ENCODE data around the gene HNRNPU.
A peak's percentile ranks its signal among the peaks of the same experiment; 100 is the strongest.

The HNRNPU gene

GRCh38 chr1:244862699-244863490, 1.4 kb downstream of the HNRNPU start:
- DNase-seq (ENCODE audit: low spot score): peak; percentile 97

GRCh38 chr1:244862354-244862698, 2.0 kb downstream of the HNRNPU start:
- peak; percentile 19 for DNase-seq (ENCODE audit: low spot score)

GRCh38 chr1:244861683-244862082, 2.7 kb downstream of the HNRNPU start:
- no peak for DNase-seq (ENCODE audit: low spot score)

- DNase-seq (ENCODE audit: low spot score): no peak
These were observed 3.3 kb downstream of the HNRNPU start for GRCh38 chr1:244860914-244861610.

GRCh38 chr1:244860078-244860477, 4.3 kb downstream of the HNRNPU start:
- no peak for DNase-seq (ENCODE audit: low spot score)

- no peak for DNase-seq (ENCODE audit: low spot score)
These were observed 6.0 kb downstream of the HNRNPU start for GRCh38 chr1:244858357-244858756.

- no peak for DNase-seq (ENCODE audit: low spot score)
These were observed 6.6 kb downstream of the HNRNPU start for GRCh38 chr1:244857761-244858160.

- no peak for DNase-seq (ENCODE audit: low spot score)
These were observed 9.3 kb downstream of the HNRNPU start for GRCh38 chr1:244854865-244855578.

- no peak for DNase-seq (ENCODE audit: low spot score)
These were observed 10.2 kb downstream of the HNRNPU start for GRCh38 chr1:244854166-244854565.

- no peak for DNase-seq (ENCODE audit: low spot score)
These were observed 11.6 kb downstream of the HNRNPU start for GRCh38 chr1:244852694-244853093.

GRCh38 chr1:244851546-244852231, 12.7 kb downstream of the HNRNPU start:
- DNase-seq (ENCODE audit: low spot score): no peak

- DNase-seq (ENCODE audit: low spot score): no peak
These were observed 13.4 kb downstream of the HNRNPU start for GRCh38 chr1:244850896-244851295.

GRCh38 chr1:244850099-244850852, 14.1 kb downstream of the HNRNPU start:
- no peak for DNase-seq (ENCODE audit: low spot score)

- no peak for DNase-seq (ENCODE audit: low spot score)
These were observed 15.0 kb downstream of the HNRNPU start for GRCh38 chr1:244849189-244849866.

GRCh38 chr1:244846653-244847052, 17.7 kb downstream of the HNRNPU start:
- no peak for DNase-seq (ENCODE audit: low spot score)

GRCh38 chr1:244844155-244845121, 19.9 kb downstream of the HNRNPU start:
- DNase-seq (ENCODE audit: low spot score): no peak

GRCh38 chr1:244843148-244843978, 21.0 kb downstream of the HNRNPU start:
- DNase-seq (ENCODE audit: low spot score): no peak

- DNase-seq (ENCODE audit: low spot score): no peak
These were observed 22.9 kb downstream of the HNRNPU start for GRCh38 chr1:244841273-244841927.

Measured in putamen (tissue), 1 donor.